Esophagus squamous epithelium (tissue), 5 donors: ENCODE results near the gene PLXNA3. TPM values are rescaled to one million over a fixed set of nuclear protein-coding genes. Genes with fewer than 3 reads are reported as not detected.

Experiments
- DNase-seq: peaks from one replicate; lab custom pipeline; 2025; lab: John Stamatoyannopoulos, UW
- H3K27ac ChIP-seq, 4 donors: fragments of 200-600 bp; sonication (generic); one replicate each; pipeline ENCODE4 v1.5.1; 2016 to 2019; ENCODE audit warnings: mild to moderate bottlenecking in 1 of 4
- H3K27me3 ChIP-seq, 4 donors: fragments of 200-600 bp; sonication (generic); 1 replicate in 3 of 4; 2 replicates in 1 of 4; pipeline versions ENCODE4 v1.5.1 to v1.6.0; 2017 to 2021; ENCODE audit warnings: antibody characterized with exemption in 1 of 4
- H3K36me3 ChIP-seq, 3 donors: fragments of 200-600 bp; sonication (generic); one replicate each; pipeline ENCODE4 v1.5.1; 2016 to 2019
- H3K4me1 ChIP-seq, 3 donors: fragments of 200-600 bp; sonication (generic); one replicate each; pipeline ENCODE4 v1.5.1; 2017 to 2019
- H3K4me3 ChIP-seq, 4 donors: fragments of 200-600 bp; sonication (generic); 1 replicate in 3 of 4; 2 replicates in 1 of 4; pipeline ENCODE4 v1.5.1; 2016 to 2019; ENCODE audit warnings: mild to moderate bottlenecking in 2 of 4, moderate library complexity in 1 of 4
- H3K9me3 ChIP-seq, 3 donors: fragments of 200-600 bp; sonication (generic); one replicate each; pipeline ENCODE4 v1.5.1; 2016 to 2019
- CTCF ChIP-seq, 6 experiments: fragments of 450-650 bp in 4 of 6; fragments of 200-600 bp in 2 of 6; sonication (generic) in 2 of 6; IDR thresholded peaks; one replicate each; pipeline ENCODE4 v1.5.1; 2016 to 2019; ENCODE audit warnings: antibody characterized with exemption in 6 of 6, mild to moderate bottlenecking in 4 of 6, moderate library complexity in 4 of 6
- POLR2A ChIP-seq, 4 donors: fragments of 450-650 bp; IDR thresholded peaks; one replicate each; pipeline ENCODE4 v1.6.1; 2017; ENCODE audit warnings: antibody characterized with exemption in 4 of 4, mild to moderate bottlenecking in 4 of 4, moderate library complexity in 3 of 4
- WGBS, 2 donors: methylation state at CpG; one replicate each; pipeline ENCODE4 v1.1.5; 2018; 5-methylcytosine and 5-hydroxymethylcytosine counted together
- intact Hi-C: fragments of 100-400 bp; cut with DNase I; formaldehyde crosslinking; loops from one replicate; pipeline ENCODE4 v1.15.0; 2022
- total RNA-seq, 4 donors: library from RNA; depleted of rRNA; stranded (reverse); fragments of >200 nt; gene quantifications; one replicate each; pipeline ENCODE4 v1.1.0, GENCODE V29; 2016
- donor health status: DM: yes; HTN: yes; CAD: no.

Gene PLXNA3
- total RNA-seq, 4 donors from 2014 or later: 4.4 to 5.9 (median 5.4) TPM

GRCh38 chrX:154484255-154485149 lies 26.4 kb downstream of the PLXNA3 start:
- H3K27me3 ChIP-seq: no peaks in the 10 kb centered on the region
- intact Hi-C loops: no loop called here
- no peaks in the 10 kb centered on the region for H3K9me3 ChIP-seq
- H3K4me3 ChIP-seq: no peak overlapping the region
- peaks cover 11 to 54% (median 13%) of the 10 kb centered on the region in 3 donors for H3K4me1 ChIP-seq
- peaks cover 0 to 27% (median 0%) of the 10 kb centered on the region in 3 donors for H3K36me3 ChIP-seq
- WGBS, 2 donors: 67 to 77% methylated on average over 3 to 5 of the region's 16 CpGs
- no peak for DNase-seq
- H3K27ac ChIP-seq: peak overlapping the region; percentile 84 to 92 (median 92)
- TF ChIP-seq POLR2A (IDR thresholded peaks at IDR 0.05): peak in 1 of 4 donors; percentile 5
- no peak for TF ChIP-seq CTCF (IDR thresholded peaks at IDR 0.05)

GRCh38 chrX:154485150-154486051 lies 27.3 kb downstream of the PLXNA3 start:
- peak overlapping the region; percentile 59 to 85 (median 72) for H3K4me3 ChIP-seq
- peaks cover 11 to 54% (median 14%) of the 10 kb centered on the region in 3 donors for H3K4me1 ChIP-seq
- peaks cover 0 to 27% (median 0%) of the 10 kb centered on the region in 3 donors for H3K36me3 ChIP-seq
- 78% methylated on average over 15 of the region's 35 CpGs; no CpG with 5 or more reads in 1 of the 2 donors for WGBS, 2 donors
- DNase-seq: no peak
- H3K27ac ChIP-seq: peak overlapping the region; percentile 84 to 92 (median 92)
- no peaks in the 10 kb centered on the region for H3K27me3 ChIP-seq
- H3K9me3 ChIP-seq: no peaks in the 10 kb centered on the region
- no peak for TF ChIP-seq CTCF (IDR thresholded peaks at IDR 0.05)
- TF ChIP-seq POLR2A (IDR thresholded peaks at IDR 0.05): no peak
- intact Hi-C loops: no loop called here

GRCh38 chrX:154486052-154486395 lies 27.9 kb downstream of the PLXNA3 start:
- WGBS, 2 donors: no CpG with 5 or more reads among the region's 35 CpGs
- Histone ChIP-seq H3K9me3 (no peaks in the 10 kb centered on the region), H3K36me3 (peaks cover 0 to 27% (median 0%) of the 10 kb centered on the region in 3 donors), H3K4me1 (peaks cover 11 to 56% (median 14%) of the 10 kb centered on the region in 3 donors), H3K4me3 (peak overlapping the region; percentile 59 to 85 (median 72)), H3K27ac (peak overlapping the region; percentile 84 to 92 (median 92)), H3K27me3 (no peaks in the 10 kb centered on the region)
- TF ChIP-seq CTCF (IDR thresholded peaks at IDR 0.05): no peak
- TF ChIP-seq POLR2A (IDR thresholded peaks at IDR 0.05): no peak
- intact Hi-C loops: no loop called here
- DNase-seq: no peak

- H3K36me3 ChIP-seq: peaks cover 0 to 27% (median 0%) of the 10 kb centered on the region in 3 donors
- TF ChIP-seq CTCF (IDR thresholded peaks at IDR 0.05) (no peak), POLR2A (IDR thresholded peaks at IDR 0.05) (peak in 1 of 4 donors; percentile 59)
- peak within 1 kb of the TSS; percentile 59 to 85 (median 72) for H3K4me3 ChIP-seq
- peak within 1 kb of the TSS; percentile 89 to 92 (median 92) for H3K27ac ChIP-seq
- no peaks in the 10 kb centered on the region for H3K27me3 ChIP-seq
- peaks cover 11 to 60% (median 14%) of the 10 kb centered on the region in 3 donors for H3K4me1 ChIP-seq
- no peaks in the 10 kb centered on the region for H3K9me3 ChIP-seq
- intact Hi-C loops: no loop called here
- WGBS, 2 donors: 46% methylated on average over 2 of the region's 95 CpGs; no CpG with 5 or more reads in 1 of the 2 donors
- DNase-seq: no peak
These were observed 28.5 kb downstream of the PLXNA3 start, which contains the start of gene UBL4A for GRCh38 chrX:154486396-154487207. UBL4A (minus strand) TSS chrX:154486615; CDS start chrX:154486584, 31 bp downstream.
